Fibroblast of skin of right quadriceps (primary cell): Measurements from ENCODE around the gene TMEM198.

Source experiments
- DNase-seq: peaks from one replicate; pipeline ENCODE4 v3.0.0-alpha.2; 2013

The TMEM198 gene

GRCh38 chr2:219591091-219591490 is 47.3 kb downstream of the TMEM198 start:
- no peak for DNase-seq

GRCh38 chr2:219592736-219593135 is 48.9 kb downstream of the TMEM198 start:
- DNase-seq: no peak

- no peak for DNase-seq
These were observed 49.3 kb downstream of the TMEM198 start for GRCh38 chr2:219593154-219593553.

GRCh38 chr2:219595256-219595655 is 51.4 kb downstream of the TMEM198 start:
- DNase-seq: peak; percentile 42

GRCh38 chr2:219596954-219597551 is 53.2 kb downstream of the TMEM198 start:
- DNase-seq: no peak

GRCh38 chr2:219597552-219598307 is 53.9 kb downstream of the TMEM198 start, which contains the start of gene STK11IP:
Gene STK11IP (plus strand): TSS chr2:219597857. CDS start chr2:219598120, 263 bp downstream.
- peak; percentile 96 for DNase-seq

- DNase-seq: no peak
These were observed 54.7 kb downstream of the TMEM198 start for GRCh38 chr2:219598308-219599078.
